Activated CD4-positive, alpha-beta T cell treated with anti-CD3 and anti-CD28 coated beads, Interleukin-2, amount 50 U/mL, for 1 hour (primary cell): Measurements from ENCODE around the gene DEPP1.

Experiments used
- DNase-seq: peaks from one replicate; pipeline ENCODE4 v3.0.0-alpha.2; 2020

Gene DEPP1

DNA sequence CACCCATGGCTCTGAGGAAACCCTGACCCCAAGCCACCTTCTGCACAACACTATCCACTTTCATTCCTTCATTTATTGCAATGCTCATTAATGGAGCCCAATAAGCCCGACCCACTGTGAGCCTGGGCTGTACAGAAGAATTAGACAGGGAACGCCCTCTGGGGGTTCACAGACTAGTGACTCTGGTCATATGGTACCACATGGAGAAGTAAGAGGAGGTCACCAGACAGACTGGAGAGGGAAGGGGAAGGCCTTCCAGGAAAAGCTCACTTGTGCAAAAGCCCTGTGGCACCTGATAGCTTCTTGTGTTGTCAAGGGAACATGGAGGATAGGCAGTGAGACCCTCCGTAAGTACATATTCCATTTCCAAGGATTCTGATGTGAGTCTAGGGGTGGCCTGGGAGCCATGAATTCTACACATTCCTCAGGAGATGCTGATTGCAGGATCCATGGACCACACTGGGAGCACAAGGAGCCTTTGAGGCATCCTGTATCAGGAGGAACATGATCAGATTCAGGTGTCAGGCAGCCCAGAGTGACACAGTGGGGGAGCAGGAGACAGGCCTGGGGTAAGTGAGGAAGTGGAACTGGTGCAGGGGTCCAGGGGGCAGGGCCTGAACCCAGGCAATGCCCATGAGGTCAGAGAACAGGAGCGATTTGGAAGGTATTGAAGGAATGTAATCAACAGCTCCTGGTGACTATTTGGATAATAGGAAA lies 47.5 kb downstream of the DEPP1 start:
- no peak for DNase-seq

DNA sequence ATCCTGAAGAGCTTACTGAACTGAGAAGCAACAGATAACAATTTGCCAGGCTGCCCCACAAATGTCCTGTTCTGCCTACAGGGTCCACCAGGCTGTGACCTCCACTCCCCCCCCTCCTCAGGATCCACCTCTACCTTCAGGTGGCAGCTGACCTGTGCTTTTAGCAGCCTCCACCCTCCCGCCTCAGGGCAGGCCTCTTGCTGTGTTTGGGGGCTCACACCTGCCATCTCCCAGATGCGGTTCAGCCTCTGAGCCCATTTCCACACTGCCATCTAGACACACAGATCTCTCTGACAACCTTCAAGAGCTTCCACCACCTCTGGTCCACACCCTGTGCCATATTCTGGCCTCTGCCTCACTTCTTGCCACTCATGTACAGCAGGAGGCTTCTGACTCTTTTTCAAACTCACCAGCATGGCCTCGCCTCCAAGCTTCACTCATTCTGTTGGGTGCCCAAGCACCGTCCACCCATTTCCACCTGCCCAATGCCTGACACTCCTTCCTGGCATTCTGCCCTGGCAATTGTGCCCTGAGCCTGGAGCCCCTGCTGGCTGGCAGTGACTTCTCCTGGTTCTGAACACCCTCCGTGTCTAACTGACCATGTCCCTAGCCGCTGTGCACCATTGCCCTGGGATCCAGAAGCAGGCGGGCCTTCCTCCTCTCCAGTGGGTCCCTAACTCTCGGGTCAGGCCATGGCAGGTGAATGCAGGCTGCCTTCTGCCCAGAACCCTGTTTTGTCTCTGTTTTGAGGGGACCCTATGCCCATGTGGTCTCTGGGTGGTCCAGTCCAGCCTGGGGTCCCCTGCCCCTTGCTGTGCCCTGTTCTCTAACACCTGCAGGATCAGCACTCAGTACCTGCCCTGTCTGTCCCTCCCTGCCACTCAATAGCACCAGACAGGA lies 49.0 kb downstream of the DEPP1 start:
- no peak for DNase-seq

DNA sequence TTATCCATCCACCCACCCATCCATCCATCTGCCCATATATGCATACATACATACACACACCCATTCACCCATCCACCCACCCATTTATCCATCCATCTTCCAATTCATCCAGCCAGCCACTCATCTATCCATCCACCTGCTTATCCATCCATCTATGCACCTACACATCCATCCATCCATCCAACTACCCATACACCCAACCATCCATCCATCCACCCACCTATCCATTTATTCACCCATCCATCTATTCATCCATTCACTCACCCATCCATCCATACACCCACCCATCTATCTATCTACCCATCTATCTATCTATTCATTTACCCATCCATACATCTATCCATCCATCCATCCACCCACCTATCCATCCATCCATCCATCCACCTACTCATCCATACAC lies 50.1 kb downstream of the DEPP1 start:
- no peak for DNase-seq

DNA sequence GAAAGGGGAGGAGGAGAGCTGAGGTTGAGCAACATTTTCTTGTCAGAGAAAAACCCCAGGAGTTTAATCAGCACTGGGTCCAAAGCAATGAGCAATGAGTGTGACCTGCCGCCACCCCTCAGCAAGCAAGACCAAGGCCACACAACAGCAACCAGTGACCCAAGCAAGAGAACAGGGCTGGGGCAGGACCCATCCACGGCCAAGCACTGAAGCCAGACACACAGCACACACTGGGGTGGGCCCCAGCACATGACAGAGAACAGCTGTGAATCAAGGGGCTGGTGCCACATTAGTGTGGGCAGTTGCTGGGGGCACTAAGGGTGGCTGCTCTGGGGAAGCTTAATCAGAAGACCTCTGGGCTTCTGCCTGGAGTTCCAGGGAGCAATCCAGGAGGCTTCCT lies 51.3 kb downstream of the DEPP1 start:
- DNase-seq: no peak

DNA sequence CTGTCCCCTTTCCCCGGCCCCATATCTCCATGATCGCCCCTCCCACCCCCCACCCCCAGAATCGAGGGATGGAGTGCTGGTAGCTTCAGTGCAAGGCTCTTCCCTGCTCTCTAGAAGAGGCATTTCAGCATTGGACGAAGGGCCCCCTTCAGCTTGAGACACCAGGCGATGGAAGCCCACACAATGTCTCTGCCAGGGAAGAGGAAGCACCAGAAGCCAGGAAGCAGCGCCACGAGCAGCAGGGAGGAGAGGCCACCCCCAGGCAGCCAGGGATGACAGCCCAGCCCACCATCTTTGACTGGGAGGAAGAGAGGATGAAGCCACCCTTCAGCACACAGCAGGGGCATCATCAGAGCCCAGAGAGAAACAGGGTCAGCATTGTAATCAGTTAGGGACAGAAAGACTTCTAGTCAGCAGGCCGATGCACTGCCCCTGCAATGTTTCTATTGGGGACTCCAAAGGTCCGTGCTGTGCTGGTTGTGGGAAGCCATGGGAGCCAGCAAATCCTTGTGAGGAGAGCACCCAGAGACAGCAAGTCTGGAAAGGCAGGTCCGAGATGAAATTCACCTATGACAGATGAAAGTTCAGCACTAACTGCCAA lies 51.8 kb downstream of the DEPP1 start:
- DNase-seq: no peak
